Hepatocyte (in vitro differentiated cells): ENCODE measurements around the gene MBTPS2.

Experiments
- EZH2 ChIP-seq: fragments of 200-600 bp; sonication (generic); IDR thresholded peaks from 2 replicates; pipeline ENCODE4 v1.6.1; 2016; ENCODE audit warnings: antibody characterized with exemption, mild to moderate bottlenecking, borderline replicate concordance
- EZH2phosphoT487 ChIP-seq: fragments of 200-600 bp; sonication (generic); IDR thresholded peaks from one replicate; pipeline ENCODE4 v1.6.1; 2018; ENCODE audit warnings: antibody characterized with exemption, mild to moderate bottlenecking, low read depth, moderate library complexity; ENCODE audit not compliant: unreplicated experiment, severe bottlenecking
- TF ChIP-seq, protein P1 (sequence below): fragments of 200-600 bp; sonication (generic); IDR thresholded peaks from 2 replicates; pipeline ENCODE4 v1.5.1; 2016; ENCODE audit warnings: antibody characterized with exemption, mild to moderate bottlenecking; ENCODE audit not compliant: poor library complexity

DNA sequence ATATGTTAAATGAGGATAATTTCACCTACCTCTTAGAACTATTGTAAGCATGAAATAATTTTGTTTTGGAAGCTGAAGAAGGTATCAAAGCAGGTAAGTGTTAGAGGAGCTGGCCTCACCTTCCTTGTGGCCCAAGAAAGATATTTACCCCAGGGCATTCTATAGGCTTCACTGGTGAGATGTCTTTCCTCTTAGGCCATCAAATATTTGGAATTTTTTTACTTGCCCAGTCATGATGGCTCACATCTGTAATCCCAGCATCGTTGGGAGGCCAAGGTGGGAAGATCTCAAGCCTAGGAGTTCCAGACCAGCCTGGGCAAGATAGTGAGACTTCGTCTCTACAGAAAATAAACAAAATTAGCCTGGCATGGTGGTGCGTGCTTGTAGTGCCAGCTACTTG is 95.0 kb downstream of the MBTPS2 start:
- TF ChIP-seq, protein P1, sequence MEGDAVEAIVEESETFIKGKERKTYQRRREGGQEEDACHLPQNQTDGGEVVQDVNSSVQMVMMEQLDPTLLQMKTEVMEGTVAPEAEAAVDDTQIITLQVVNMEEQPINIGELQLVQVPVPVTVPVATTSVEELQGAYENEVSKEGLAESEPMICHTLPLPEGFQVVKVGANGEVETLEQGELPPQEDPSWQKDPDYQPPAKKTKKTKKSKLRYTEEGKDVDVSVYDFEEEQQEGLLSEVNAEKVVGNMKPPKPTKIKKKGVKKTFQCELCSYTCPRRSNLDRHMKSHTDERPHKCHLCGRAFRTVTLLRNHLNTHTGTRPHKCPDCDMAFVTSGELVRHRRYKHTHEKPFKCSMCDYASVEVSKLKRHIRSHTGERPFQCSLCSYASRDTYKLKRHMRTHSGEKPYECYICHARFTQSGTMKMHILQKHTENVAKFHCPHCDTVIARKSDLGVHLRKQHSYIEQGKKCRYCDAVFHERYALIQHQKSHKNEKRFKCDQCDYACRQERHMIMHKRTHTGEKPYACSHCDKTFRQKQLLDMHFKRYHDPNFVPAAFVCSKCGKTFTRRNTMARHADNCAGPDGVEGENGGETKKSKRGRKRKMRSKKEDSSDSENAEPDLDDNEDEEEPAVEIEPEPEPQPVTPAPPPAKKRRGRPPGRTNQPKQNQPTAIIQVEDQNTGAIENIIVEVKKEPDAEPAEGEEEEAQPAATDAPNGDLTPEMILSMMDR = no peak
- TF ChIP-seq EZH2 (no peak), EZH2phosphoT487 (no peak)
